H1 (cell line): Measurements from ENCODE around the gene LTBP1. TPM values are rescaled to one million over a fixed set of nuclear protein-coding genes. Genes with fewer than 3 reads are reported as not detected.

Source experiments
- CBX5 ChIP-seq: fragments of 300-800, 300-1000 bp; sonication (generic); IDR thresholded peaks from 2 replicates; pipeline ENCODE4 v1.7.1; 2016; ENCODE audit warnings: antibody characterized with exemption, low read length, low read depth
- NANOG ChIP-seq: IDR thresholded peaks from 2 replicates; pipeline ENCODE4 v1.6.1; 2011; ENCODE audit warnings: low read length, low read depth, mild to moderate bottlenecking, inconsistent platforms; ENCODE audit not compliant: insufficient read depth, poor library complexity, severe bottlenecking
- POLR2AphosphoS5 ChIP-seq: IDR thresholded peaks from 2 replicates; pipeline ENCODE4 v1.6.1; 2011; ENCODE audit warnings: low read depth, low read length
- SP2 ChIP-seq: IDR thresholded peaks from 2 replicates; pipeline ENCODE4 v1.6.1; 2012; ENCODE audit warnings: mild to moderate bottlenecking, low read length, inconsistent platforms
- SP4 ChIP-seq: IDR thresholded peaks from 2 replicates; pipeline ENCODE4 v1.6.1; 2012; ENCODE audit warnings: low read length, inconsistent platforms
- TAF1 ChIP-seq: IDR thresholded peaks from 2 replicates; pipeline ENCODE4 v1.6.1; 2011; ENCODE audit warnings: mild to moderate bottlenecking, low read depth, low read length
- TBP ChIP-seq: IDR thresholded peaks from 2 replicates; pipeline ENCODE4 v1.6.1; 2011; ENCODE audit warnings: low read depth, low read length, improper control_type of control experiment
- TCF12 ChIP-seq: IDR thresholded peaks from 2 replicates; pipeline ENCODE4 v1.6.1; 2011; ENCODE audit warnings: low read depth, mild to moderate bottlenecking, low read length
- TEAD4 ChIP-seq: IDR thresholded peaks from 2 replicates; pipeline ENCODE4 v1.6.1; 2012; ENCODE audit warnings: low read depth, low read length, inconsistent platforms, mixed read lengths
- YY1 ChIP-seq: IDR thresholded peaks from 2 replicates; pipeline ENCODE4 v1.6.1; 2011; ENCODE audit warnings: low read depth, mild to moderate bottlenecking, low read length
- polyA plus RNA-seq, 7 experiments: library from polyadenylated mRNA; depleted of rRNA in 3 of 7; stranded (reverse) in 5 of 7; unstranded in 2 of 7; fragments of >200 nt in 5 of 7; fragments of 200-250 nt in 2 of 7; gene quantifications; 1 replicate in 5 of 7; 2 replicates in 1 of 7; 4 replicates in 1 of 7; pipeline versions ENCODE4 v1.2.1 to v1.2.3, GENCODE V29; 2011 to 2013; ENCODE audit warnings: missing spikeins in 2 of 7, mixed read lengths in 2 of 7
- total RNA-seq: library from RNA; stranded (reverse); fragmentation: NEBNext Ultra II Directional; extraction: Animal tissue kit (Norgen Biotek cat#: 25700); gene quantifications from 2 replicates; pipeline ENCODE4 v1.2.1, GENCODE V29; 2021
- TF ChIP-seq, protein P1 (sequence below): fragments of 300-600 bp; sonication (generic); IDR thresholded peaks from 2 replicates; pipeline ENCODE4 v1.7.1; 2012; ENCODE audit warnings: low read length, moderate library complexity, mild to moderate bottlenecking, inconsistent platforms; ENCODE audit not compliant: insufficient replicate concordance
- TF ChIP-seq, protein P2 (sequence below): IDR thresholded peaks from 2 replicates; pipeline ENCODE4 v1.6.1; 2012; ENCODE audit warnings: inconsistent platforms

Gene LTBP1
- total and polyA plus RNA-seq, 2 of the 8 experiments (the other 6 are each of a cell fraction or from before 2014, with no cell fraction given) = 15.4 to 24.7 TPM

- TF ChIP-seq, protein P1, sequence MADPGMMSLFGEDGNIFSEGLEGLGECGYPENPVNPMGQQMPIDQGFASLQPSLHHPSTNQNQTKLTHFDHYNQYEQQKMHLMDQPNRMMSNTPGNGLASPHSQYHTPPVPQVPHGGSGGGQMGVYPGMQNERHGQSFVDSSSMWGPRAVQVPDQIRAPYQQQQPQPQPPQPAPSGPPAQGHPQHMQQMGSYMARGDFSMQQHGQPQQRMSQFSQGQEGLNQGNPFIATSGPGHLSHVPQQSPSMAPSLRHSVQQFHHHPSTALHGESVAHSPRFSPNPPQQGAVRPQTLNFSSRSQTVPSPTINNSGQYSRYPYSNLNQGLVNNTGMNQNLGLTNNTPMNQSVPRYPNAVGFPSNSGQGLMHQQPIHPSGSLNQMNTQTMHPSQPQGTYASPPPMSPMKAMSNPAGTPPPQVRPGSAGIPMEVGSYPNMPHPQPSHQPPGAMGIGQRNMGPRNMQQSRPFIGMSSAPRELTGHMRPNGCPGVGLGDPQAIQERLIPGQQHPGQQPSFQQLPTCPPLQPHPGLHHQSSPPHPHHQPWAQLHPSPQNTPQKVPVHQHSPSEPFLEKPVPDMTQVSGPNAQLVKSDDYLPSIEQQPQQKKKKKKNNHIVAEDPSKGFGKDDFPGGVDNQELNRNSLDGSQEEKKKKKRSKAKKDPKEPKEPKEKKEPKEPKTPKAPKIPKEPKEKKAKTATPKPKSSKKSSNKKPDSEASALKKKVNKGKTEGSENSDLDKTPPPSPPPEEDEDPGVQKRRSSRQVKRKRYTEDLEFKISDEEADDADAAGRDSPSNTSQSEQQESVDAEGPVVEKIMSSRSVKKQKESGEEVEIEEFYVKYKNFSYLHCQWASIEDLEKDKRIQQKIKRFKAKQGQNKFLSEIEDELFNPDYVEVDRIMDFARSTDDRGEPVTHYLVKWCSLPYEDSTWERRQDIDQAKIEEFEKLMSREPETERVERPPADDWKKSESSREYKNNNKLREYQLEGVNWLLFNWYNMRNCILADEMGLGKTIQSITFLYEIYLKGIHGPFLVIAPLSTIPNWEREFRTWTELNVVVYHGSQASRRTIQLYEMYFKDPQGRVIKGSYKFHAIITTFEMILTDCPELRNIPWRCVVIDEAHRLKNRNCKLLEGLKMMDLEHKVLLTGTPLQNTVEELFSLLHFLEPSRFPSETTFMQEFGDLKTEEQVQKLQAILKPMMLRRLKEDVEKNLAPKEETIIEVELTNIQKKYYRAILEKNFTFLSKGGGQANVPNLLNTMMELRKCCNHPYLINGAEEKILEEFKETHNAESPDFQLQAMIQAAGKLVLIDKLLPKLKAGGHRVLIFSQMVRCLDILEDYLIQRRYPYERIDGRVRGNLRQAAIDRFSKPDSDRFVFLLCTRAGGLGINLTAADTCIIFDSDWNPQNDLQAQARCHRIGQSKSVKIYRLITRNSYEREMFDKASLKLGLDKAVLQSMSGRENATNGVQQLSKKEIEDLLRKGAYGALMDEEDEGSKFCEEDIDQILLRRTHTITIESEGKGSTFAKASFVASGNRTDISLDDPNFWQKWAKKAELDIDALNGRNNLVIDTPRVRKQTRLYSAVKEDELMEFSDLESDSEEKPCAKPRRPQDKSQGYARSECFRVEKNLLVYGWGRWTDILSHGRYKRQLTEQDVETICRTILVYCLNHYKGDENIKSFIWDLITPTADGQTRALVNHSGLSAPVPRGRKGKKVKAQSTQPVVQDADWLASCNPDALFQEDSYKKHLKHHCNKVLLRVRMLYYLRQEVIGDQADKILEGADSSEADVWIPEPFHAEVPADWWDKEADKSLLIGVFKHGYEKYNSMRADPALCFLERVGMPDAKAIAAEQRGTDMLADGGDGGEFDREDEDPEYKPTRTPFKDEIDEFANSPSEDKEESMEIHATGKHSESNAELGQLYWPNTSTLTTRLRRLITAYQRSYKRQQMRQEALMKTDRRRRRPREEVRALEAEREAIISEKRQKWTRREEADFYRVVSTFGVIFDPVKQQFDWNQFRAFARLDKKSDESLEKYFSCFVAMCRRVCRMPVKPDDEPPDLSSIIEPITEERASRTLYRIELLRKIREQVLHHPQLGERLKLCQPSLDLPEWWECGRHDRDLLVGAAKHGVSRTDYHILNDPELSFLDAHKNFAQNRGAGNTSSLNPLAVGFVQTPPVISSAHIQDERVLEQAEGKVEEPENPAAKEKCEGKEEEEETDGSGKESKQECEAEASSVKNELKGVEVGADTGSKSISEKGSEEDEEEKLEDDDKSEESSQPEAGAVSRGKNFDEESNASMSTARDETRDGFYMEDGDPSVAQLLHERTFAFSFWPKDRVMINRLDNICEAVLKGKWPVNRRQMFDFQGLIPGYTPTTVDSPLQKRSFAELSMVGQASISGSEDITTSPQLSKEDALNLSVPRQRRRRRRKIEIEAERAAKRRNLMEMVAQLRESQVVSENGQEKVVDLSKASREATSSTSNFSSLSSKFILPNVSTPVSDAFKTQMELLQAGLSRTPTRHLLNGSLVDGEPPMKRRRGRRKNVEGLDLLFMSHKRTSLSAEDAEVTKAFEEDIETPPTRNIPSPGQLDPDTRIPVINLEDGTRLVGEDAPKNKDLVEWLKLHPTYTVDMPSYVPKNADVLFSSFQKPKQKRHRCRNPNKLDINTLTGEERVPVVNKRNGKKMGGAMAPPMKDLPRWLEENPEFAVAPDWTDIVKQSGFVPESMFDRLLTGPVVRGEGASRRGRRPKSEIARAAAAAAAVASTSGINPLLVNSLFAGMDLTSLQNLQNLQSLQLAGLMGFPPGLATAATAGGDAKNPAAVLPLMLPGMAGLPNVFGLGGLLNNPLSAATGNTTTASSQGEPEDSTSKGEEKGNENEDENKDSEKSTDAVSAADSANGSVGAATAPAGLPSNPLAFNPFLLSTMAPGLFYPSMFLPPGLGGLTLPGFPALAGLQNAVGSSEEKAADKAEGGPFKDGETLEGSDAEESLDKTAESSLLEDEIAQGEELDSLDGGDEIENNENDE = no peak
- TF ChIP-seq CBX5 = no peak
- TF ChIP-seq TAF1 = no peak
- no peak for TF ChIP-seq YY1
- TF ChIP-seq TEAD4 = no peak
- TF ChIP-seq NANOG = no peak
- TF ChIP-seq TBP = no peak
- no peak for TF ChIP-seq SP2
- no peak for TF ChIP-seq TCF12
- no peak for TF ChIP-seq POLR2AphosphoS5
- TF ChIP-seq, protein P2, sequence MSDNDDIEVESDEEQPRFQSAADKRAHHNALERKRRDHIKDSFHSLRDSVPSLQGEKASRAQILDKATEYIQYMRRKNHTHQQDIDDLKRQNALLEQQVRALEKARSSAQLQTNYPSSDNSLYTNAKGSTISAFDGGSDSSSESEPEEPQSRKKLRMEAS = no peak
- TF ChIP-seq SP4 = no peak
Observed at GRCh38 chr2:33069894-33070651, 123.3 kb downstream of the LTBP1 start (continued).
